Activated T-helper 1 cell treated with anti-CD3 and anti-CD28 coated beads, Interleukin-12 subunit alpha, Interleukin-12 subunit beta, Interleukin-2, Interleukin-4 antibody, amounts not matched to agents 30 ng/mL and 10 ng/mL and 1 ng/mL, durations not matched to agents 14 hours and 24 hours and 36 hours (primary cell): ENCODE measurements around the gene LURAP1L. TPM values are rescaled to one million over a fixed set of nuclear protein-coding genes. Genes with fewer than 3 reads are reported as not detected.
"Not testable (repeated sequence)": the region's sequence is repeated elsewhere in the genome, so short reads cannot be mapped to it uniquely, and the experiment has no call there.

Experiments used
- DNase-seq: peaks from one replicate; pipeline ENCODE4 v3.0.0; 2021; ENCODE audit warnings: low spot score
- H3K27ac Mint-ChIP-seq: one replicate; pipeline ENCODE4 v1.8.0; 2021; ENCODE audit warnings: mild to moderate bottlenecking, mixed read lengths
- H3K27me3 Mint-ChIP-seq: one replicate; pipeline ENCODE4 v1.8.0; 2022; ENCODE audit warnings: mild to moderate bottlenecking, moderate library complexity, mixed read lengths; ENCODE audit not compliant: insufficient read depth
- H3K36me3 Mint-ChIP-seq: one replicate; pipeline ENCODE4 v1.8.0; 2021; ENCODE audit warnings: low read depth, mixed read lengths
- H3K4me1 Mint-ChIP-seq: one replicate; pipeline ENCODE4 v1.8.0; 2021; ENCODE audit warnings: low read depth, mixed read lengths
- H3K4me3 Mint-ChIP-seq: one replicate; pipeline ENCODE4 v1.8.0; 2021; ENCODE audit warnings: mild to moderate bottlenecking, moderate library complexity, mixed read lengths
- H3K9me3 Mint-ChIP-seq: one replicate; pipeline ENCODE4 v1.8.0; 2021; ENCODE audit warnings: mixed read lengths
- intact Hi-C: fragments of 100-400 bp; cut with micrococcal nuclease; formaldehyde crosslinking; loops from one replicate; pipeline ENCODE4 v1.15.1; 2024
- total RNA-seq: library from RNA; stranded (reverse); gene quantifications from 2 replicates; pipeline ENCODE4 v1.2.3, GENCODE V29; 2022

The LURAP1L gene
- total RNA-seq, 1 donor from 2014 or later, result not detected

- Mint-ChIP-seq H3K27me3 (no peaks in the 10 kb centered on the region), H3K9me3 (no peaks in the 10 kb centered on the region), H3K27ac (no peak overlapping the region), H3K36me3 (no peaks in the 10 kb centered on the region), H3K4me1 (no peaks in the 10 kb centered on the region), H3K4me3 (no peak overlapping the region)
- intact Hi-C loops, result no loop called here
- no peak for DNase-seq
These were observed 81.8 kb downstream of the LURAP1L start for GRCh38 chr9:12856603-12857002.

- Mint-ChIP-seq H3K4me1 (no peaks in the 10 kb centered on the region), H3K27ac (no peak overlapping the region), H3K36me3 (no peaks in the 10 kb centered on the region), H3K27me3 (no peaks in the 10 kb centered on the region), H3K9me3 (no peaks in the 10 kb centered on the region), H3K4me3 (no peak overlapping the region)
- DNase-seq, result no peak
- intact Hi-C loops, result no loop called here
These were observed 85.0 kb downstream of the LURAP1L start for GRCh38 chr9:12859704-12860251.

- Mint-ChIP-seq H3K4me3 (no peak overlapping the region), H3K36me3 (no peaks in the 10 kb centered on the region), H3K27ac (no peak overlapping the region), H3K4me1 (no peaks in the 10 kb centered on the region), H3K9me3 (peaks cover 7% of the 10 kb centered on the region), H3K27me3 (no peaks in the 10 kb centered on the region)
- intact Hi-C loops, result no loop called here
- DNase-seq, result no peak
These were observed 86.2 kb downstream of the LURAP1L start for GRCh38 chr9:12860998-12861397.

- H3K36me3 Mint-ChIP-seq, result no peaks in the 10 kb centered on the region
These were observed 88.0 kb downstream of the LURAP1L start for GRCh38 chr9:12862611-12863410.

GRCh38 chr9:12863618-12864017, 88.8 kb downstream of the LURAP1L start:
- Mint-ChIP-seq H3K4me1 (no peaks in the 10 kb centered on the region), H3K27me3 (no peaks in the 10 kb centered on the region), H3K36me3 (no peaks in the 10 kb centered on the region), H3K9me3 (peaks cover 24% of the 10 kb centered on the region), H3K27ac (no peak overlapping the region), H3K4me3 (no peak overlapping the region)
- intact Hi-C loops, result no loop called here
- no peak for DNase-seq

More at GRCh38 chr9:12862611-12863410, 88.0 kb downstream of the LURAP1L start:
- Mint-ChIP-seq H3K27ac (no peak overlapping the region), H3K27me3 (no peaks in the 10 kb centered on the region), H3K9me3 (peaks cover 16% of the 10 kb centered on the region), H3K4me3 (no peak overlapping the region), H3K4me1 (no peaks in the 10 kb centered on the region)
- no peak for DNase-seq
- intact Hi-C loops, result no loop called here

- intact Hi-C loops, H3K4me3 Mint-ChIP-seq, H3K27me3 Mint-ChIP-seq, H3K27ac Mint-ChIP-seq, H3K36me3 Mint-ChIP-seq, DNase-seq, H3K4me1 Mint-ChIP-seq: not testable (repeated sequence)
- H3K9me3 Mint-ChIP-seq, result peaks cover 30% of the 10 kb centered on the region
These were observed 90.6 kb downstream of the LURAP1L start for GRCh38 chr9:12865380-12865779.

Other genes starting within 250 kb of the LURAP1L start
- not detected in 2 replicates for gene TYRP1, start 81.6 kb upstream of the LURAP1L start, total RNA-seq